Endodermal cell (in vitro differentiated cells): ENCODE measurements around the gene CPLX4. TPM values are rescaled to one million over a fixed set of nuclear protein-coding genes. Genes with fewer than 3 reads are reported as not detected.

Experiments used
- DNase-seq: peaks from one replicate; pipeline ENCODE4 v3.0.0-alpha.2; 2017
- H3K27ac ChIP-seq: 2 replicates; pipeline ENCODE4 v1.5.1; 2013; ENCODE audit warnings: mild to moderate bottlenecking, low read depth, low read length, moderate library complexity
- H3K27me3 ChIP-seq: 2 replicates; pipeline ENCODE4 v1.6.1; 2013; ENCODE audit warnings: mild to moderate bottlenecking, low read length, moderate library complexity; ENCODE audit not compliant: insufficient read depth, control insufficient read depth, poor library complexity, severe bottlenecking
- H3K36me3 ChIP-seq: 2 replicates; pipeline ENCODE4 v1.7.0; 2013; ENCODE audit warnings: mild to moderate bottlenecking, low read length, moderate library complexity; ENCODE audit not compliant: control insufficient read depth, insufficient read depth
- H3K4me1 ChIP-seq: one replicate; pipeline ENCODE4 v1.7.0; 2013; ENCODE audit warnings: low read length; ENCODE audit not compliant: control insufficient read depth, insufficient read depth
- H3K4me3 ChIP-seq: 2 replicates; pipeline ENCODE4 v1.5.1; 2013; ENCODE audit warnings: mild to moderate bottlenecking, low read length, moderate library complexity
- H3K9ac ChIP-seq: 2 replicates; pipeline ENCODE4 v1.6.1; 2013; ENCODE audit warnings: mild to moderate bottlenecking, low read length, moderate library complexity; ENCODE audit not compliant: poor library complexity, severe bottlenecking; ENCODE audit errors: extremely low read depth
- H3K9me3 ChIP-seq: 2 replicates; pipeline ENCODE4 v1.6.1; 2013; ENCODE audit warnings: mild to moderate bottlenecking, low read length, moderate library complexity; ENCODE audit not compliant: control insufficient read depth
- H3K27ac Mint-ChIP-seq: 2 replicates; pipeline ENCODE4 v1.8.0; 2020; ENCODE audit warnings: mixed read lengths
- H3K27me3 Mint-ChIP-seq: 2 replicates; pipeline ENCODE4 v1.8.0; 2021; ENCODE audit warnings: mild to moderate bottlenecking, mixed read lengths; ENCODE audit not compliant: insufficient read depth
- H3K36me3 Mint-ChIP-seq: 2 replicates; pipeline ENCODE4 v1.8.0; 2020; ENCODE audit warnings: low read depth, mixed read lengths
- H3K4me1 Mint-ChIP-seq: 2 replicates; pipeline ENCODE4 v1.8.0; 2020; ENCODE audit warnings: mixed read lengths
- H3K4me3 Mint-ChIP-seq: 2 replicates; pipeline ENCODE4 v1.8.0; 2020; ENCODE audit warnings: mild to moderate bottlenecking, moderate library complexity, mixed read lengths
- H3K9me3 Mint-ChIP-seq: 2 replicates; pipeline ENCODE4 v1.8.0; 2020; ENCODE audit warnings: mild to moderate bottlenecking, mixed read lengths
- WGBS, 2 experiments: methylation state at CpG; one replicate each; pipeline versions ENCODE4 v1.1.5 to v1.1.7; 2013; ENCODE audit warnings: missing lambda C conversion rate in 2 of 2, mixed read lengths in 1 of 2; ENCODE audit not compliant: insufficient coverage in 1 of 2, insufficient read length in 1 of 2; 5-methylcytosine and 5-hydroxymethylcytosine counted together
- total RNA-seq, 2 donors: library from RNA; stranded (reverse); fragmentation: NEBNext Ultra II Directional in 1 of 2; extraction: Animal tissue kit (Norgen Biotek cat#: 25700) in 1 of 2; gene quantifications; 2 replicates in 1 of 2; 3 replicates in 1 of 2; pipeline ENCODE4 v1.2.1, GENCODE V29; 2021
- TF ChIP-seq, protein P1 (sequence below): fragments of 200-600 bp; sonication (generic); conservative IDR thresholded peaks from 2 replicates; pipeline ENCODE4 v1.5.0; 2021; ENCODE audit warnings: antibody characterized with exemption, mild to moderate bottlenecking

Gene CPLX4
- total RNA-seq, 2 donors from 2014 or later = not detected

GRCh38 chr18:59266459-59266858 is 52.0 kb downstream of the CPLX4 start:
- WGBS, 2 experiments = 56% methylated on average over 1 of the region's 1 CpG; no CpG with 5 or more reads in 1 of the 2 experiments
- Histone ChIP-seq H3K27me3 (peaks cover 91% of the 10 kb centered on the region), H3K4me1 (no peaks in the 10 kb centered on the region)

DNA sequence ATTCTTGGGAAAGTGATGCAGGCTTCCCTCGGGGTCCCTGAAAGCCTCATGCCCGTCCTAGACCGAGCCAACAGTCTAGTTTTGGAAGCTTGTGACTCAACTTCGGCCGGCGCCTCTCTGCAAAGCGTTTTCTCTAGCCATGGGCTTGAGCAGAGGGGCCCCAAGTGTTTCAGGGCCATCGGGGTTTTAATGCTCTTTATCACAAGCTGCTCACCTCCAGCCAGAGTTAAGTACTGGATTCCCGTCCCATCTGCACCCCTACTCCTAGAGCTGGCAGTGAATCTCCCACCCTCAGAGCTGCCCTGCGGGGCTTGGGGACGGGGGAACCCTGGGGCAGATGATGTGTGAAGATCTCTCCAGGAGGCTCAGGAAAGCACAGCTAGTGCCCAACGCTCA is 52.5 kb downstream of the CPLX4 start:
- Histone ChIP-seq H3K27ac (no peak overlapping the region), H3K9ac (no peak overlapping the region), H3K27me3 (peaks cover 86% of the 10 kb centered on the region), H3K4me3 (no peak overlapping the region), H3K36me3 (no peaks in the 10 kb centered on the region), H3K4me1 (no peaks in the 10 kb centered on the region), H3K9me3 (peaks cover 14% of the 10 kb centered on the region)
- Mint-ChIP-seq H3K9me3 (peaks cover 6% of the 10 kb centered on the region), H3K27ac (no peak overlapping the region), H3K4me1 (peaks cover 18% of the 10 kb centered on the region), H3K36me3 (no peaks in the 10 kb centered on the region), H3K4me3 (no peak overlapping the region), H3K27me3 (peaks cover 98% of the 10 kb centered on the region)
- TF ChIP-seq, protein P1, sequence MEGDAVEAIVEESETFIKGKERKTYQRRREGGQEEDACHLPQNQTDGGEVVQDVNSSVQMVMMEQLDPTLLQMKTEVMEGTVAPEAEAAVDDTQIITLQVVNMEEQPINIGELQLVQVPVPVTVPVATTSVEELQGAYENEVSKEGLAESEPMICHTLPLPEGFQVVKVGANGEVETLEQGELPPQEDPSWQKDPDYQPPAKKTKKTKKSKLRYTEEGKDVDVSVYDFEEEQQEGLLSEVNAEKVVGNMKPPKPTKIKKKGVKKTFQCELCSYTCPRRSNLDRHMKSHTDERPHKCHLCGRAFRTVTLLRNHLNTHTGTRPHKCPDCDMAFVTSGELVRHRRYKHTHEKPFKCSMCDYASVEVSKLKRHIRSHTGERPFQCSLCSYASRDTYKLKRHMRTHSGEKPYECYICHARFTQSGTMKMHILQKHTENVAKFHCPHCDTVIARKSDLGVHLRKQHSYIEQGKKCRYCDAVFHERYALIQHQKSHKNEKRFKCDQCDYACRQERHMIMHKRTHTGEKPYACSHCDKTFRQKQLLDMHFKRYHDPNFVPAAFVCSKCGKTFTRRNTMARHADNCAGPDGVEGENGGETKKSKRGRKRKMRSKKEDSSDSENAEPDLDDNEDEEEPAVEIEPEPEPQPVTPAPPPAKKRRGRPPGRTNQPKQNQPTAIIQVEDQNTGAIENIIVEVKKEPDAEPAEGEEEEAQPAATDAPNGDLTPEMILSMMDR = no peak
- 25 to 26% methylated on average over 10 to 12 of the region's 12 CpGs for WGBS, 2 experiments
- DNase-seq = no peak

More at GRCh38 chr18:59266459-59266858, 52.0 kb downstream of the CPLX4 start:
- TF ChIP-seq, protein P1 = peak; percentile 24
- DNase-seq = no peak
- peaks cover 14% of the 10 kb centered on the region for H3K9me3 ChIP-seq
- H3K9me3 Mint-ChIP-seq = peaks cover 6% of the 10 kb centered on the region
- H3K4me3 Mint-ChIP-seq = no peak overlapping the region
- peaks cover 98% of the 10 kb centered on the region for H3K27me3 Mint-ChIP-seq
- peaks cover 18% of the 10 kb centered on the region for H3K4me1 Mint-ChIP-seq
- H3K4me3 ChIP-seq = no peak overlapping the region
- no peak overlapping the region for H3K9ac ChIP-seq
- H3K36me3 Mint-ChIP-seq = no peaks in the 10 kb centered on the region
- H3K27ac ChIP-seq = no peak overlapping the region
- no peaks in the 10 kb centered on the region for H3K36me3 ChIP-seq
- H3K27ac Mint-ChIP-seq = no peak overlapping the region

GRCh38 chr18:59265246-59265973 is 53.0 kb downstream of the CPLX4 start:
- H3K4me1 ChIP-seq = no peaks in the 10 kb centered on the region
- peaks cover 18% of the 10 kb centered on the region for H3K4me1 Mint-ChIP-seq
- peaks cover 98% of the 10 kb centered on the region for H3K27me3 Mint-ChIP-seq
- H3K4me3 Mint-ChIP-seq = peak overlapping the region; percentile 48
- TF ChIP-seq, protein P1 = no peak
- H3K36me3 Mint-ChIP-seq = no peaks in the 10 kb centered on the region
- peaks cover 7% of the 10 kb centered on the region for H3K9me3 Mint-ChIP-seq
- no peak overlapping the region for H3K9ac ChIP-seq
- H3K4me3 ChIP-seq = peak overlapping the region; percentile 71
- no peaks in the 10 kb centered on the region for H3K36me3 ChIP-seq
- no peak overlapping the region for H3K27ac ChIP-seq
- peaks cover 14% of the 10 kb centered on the region for H3K9me3 ChIP-seq
- WGBS, 2 experiments = 4 to 5% methylated on average over 17 to 38 of the region's 38 CpGs
- DNase-seq = peak; percentile 94
- H3K27ac Mint-ChIP-seq = no peak overlapping the region
- peaks cover 83% of the 10 kb centered on the region for H3K27me3 ChIP-seq
